NCI-H526 (cell line): ENCODE results near the gene TMEM182.

Experiments used
- DNase-seq, 2 experiments: peaks; one replicate each; lab custom pipeline; 2025; lab: John Stamatoyannopoulos, UW

TMEM182 gene

GRCh38 chr2:102801858-102802699, 40.2 kb downstream of the TMEM182 start:
- no peak for DNase-seq

GRCh38 chr2:102803041-102803896, 41.4 kb downstream of the TMEM182 start:
- DNase-seq: no peak

- DNase-seq: no peak
Observed at GRCh38 chr2:102803897-102804217, 42.0 kb downstream of the TMEM182 start.

- DNase-seq: peak; percentile 76 to 80
Observed at GRCh38 chr2:102806250-102806837, 44.5 kb downstream of the TMEM182 start.

GRCh38 chr2:102809291-102810189, 47.7 kb downstream of the TMEM182 start:
- DNase-seq: peak in 1 of 2 experiments; percentile 3

- no peak for DNase-seq
Observed at GRCh38 chr2:102815285-102815684, 53.5 kb downstream of the TMEM182 start.

GRCh38 chr2:102826904-102827303, 65.1 kb downstream of the TMEM182 start:
- DNase-seq: peak; percentile 77 to 86

- DNase-seq: no peak
Observed at GRCh38 chr2:102832789-102833188, 71.0 kb downstream of the TMEM182 start.

- no peak for DNase-seq
Observed at GRCh38 chr2:102834523-102835273, 72.9 kb downstream of the TMEM182 start.

- DNase-seq: no peak
Observed at GRCh38 chr2:102837626-102838198, 75.9 kb downstream of the TMEM182 start.

- DNase-seq: peak; percentile 16 to 74
Observed at GRCh38 chr2:102839668-102840388, 78.0 kb downstream of the TMEM182 start.

- peak; percentile 48 to 81 for DNase-seq
Observed at GRCh38 chr2:102841107-102841840, 79.4 kb downstream of the TMEM182 start.

GRCh38 chr2:102843764-102844443, 82.1 kb downstream of the TMEM182 start:
- DNase-seq: no peak

GRCh38 chr2:102844911-102845310, 83.1 kb downstream of the TMEM182 start:
- DNase-seq: no peak

GRCh38 chr2:102848366-102848839, 86.6 kb downstream of the TMEM182 start:
- peak; percentile 88 to 96 for DNase-seq

GRCh38 chr2:102850888-102851287, 89.1 kb downstream of the TMEM182 start:
- no peak for DNase-seq

- DNase-seq: no peak
Observed at GRCh38 chr2:102852867-102853266, 91.0 kb downstream of the TMEM182 start.
